SHP77 treated with DMSO at 0.1 percent for 48 hours (cell line): Measurements from ENCODE around the gene MSGN1.

ENCODE experiments used
- DNase-seq: peaks from one replicate; lab custom pipeline; 2025; lab: John Stamatoyannopoulos, UW

MSGN1 gene, protein sequence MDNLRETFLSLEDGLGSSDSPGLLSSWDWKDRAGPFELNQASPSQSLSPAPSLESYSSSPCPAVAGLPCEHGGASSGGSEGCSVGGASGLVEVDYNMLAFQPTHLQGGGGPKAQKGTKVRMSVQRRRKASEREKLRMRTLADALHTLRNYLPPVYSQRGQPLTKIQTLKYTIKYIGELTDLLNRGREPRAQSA

DNA sequence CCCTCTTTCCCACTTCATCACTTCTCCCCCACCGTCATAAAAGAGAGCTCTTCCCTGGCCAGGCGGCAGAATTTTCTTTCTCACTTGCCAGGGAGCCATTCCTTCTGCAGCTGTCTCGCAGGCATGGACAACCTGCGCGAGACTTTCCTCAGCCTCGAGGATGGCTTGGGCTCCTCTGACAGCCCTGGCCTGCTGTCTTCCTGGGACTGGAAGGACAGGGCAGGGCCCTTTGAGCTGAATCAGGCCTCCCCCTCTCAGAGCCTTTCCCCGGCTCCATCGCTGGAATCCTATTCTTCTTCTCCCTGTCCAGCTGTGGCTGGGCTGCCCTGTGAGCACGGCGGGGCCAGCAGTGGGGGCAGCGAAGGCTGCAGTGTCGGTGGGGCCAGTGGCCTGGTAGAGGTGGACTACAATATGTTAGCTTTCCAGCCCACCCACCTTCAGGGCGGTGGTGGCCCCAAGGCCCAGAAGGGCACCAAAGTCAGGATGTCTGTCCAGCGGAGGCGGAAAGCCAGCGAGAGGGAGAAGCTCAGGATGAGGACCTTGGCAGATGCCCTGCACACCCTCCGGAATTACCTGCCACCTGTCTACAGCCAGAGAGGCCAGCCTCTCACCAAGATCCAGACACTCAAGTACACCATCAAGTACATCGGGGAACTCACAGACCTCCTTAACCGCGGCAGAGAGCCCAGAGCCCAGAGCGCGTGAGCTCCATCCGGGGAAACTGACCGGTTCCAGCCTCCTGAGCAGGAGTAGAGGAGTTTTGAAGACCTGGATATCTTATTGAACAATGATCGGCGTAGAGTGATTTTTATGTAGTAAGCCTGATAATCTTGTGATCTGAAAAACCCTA, at the start of gene MSGN1:
MSGN1 (plus strand) TSS at position 65 of the 850 bp plus-strand sequence; CDS start at position 124, 59 bp downstream.
- no peak for DNase-seq

DNA sequence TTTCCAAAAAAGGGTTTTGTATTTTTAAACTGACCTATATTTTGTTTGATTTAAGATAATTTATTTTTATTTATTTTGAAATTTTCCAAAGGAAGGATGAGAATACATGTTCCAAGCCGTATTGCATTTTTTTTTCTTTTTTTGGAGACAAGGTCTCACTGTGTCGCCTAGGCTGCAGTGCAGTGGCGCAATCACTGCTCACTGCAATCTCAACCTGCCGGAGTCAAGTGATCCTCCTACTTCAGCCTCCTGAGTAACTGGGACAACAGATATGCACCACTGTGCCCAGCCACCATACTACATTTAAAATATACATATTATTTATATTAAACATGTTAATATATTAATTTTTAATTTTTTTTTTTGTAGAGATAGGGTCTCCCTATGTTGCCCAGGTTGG, 47.4 kb upstream of the MSGN1 start:
- no peak for DNase-seq

DNA sequence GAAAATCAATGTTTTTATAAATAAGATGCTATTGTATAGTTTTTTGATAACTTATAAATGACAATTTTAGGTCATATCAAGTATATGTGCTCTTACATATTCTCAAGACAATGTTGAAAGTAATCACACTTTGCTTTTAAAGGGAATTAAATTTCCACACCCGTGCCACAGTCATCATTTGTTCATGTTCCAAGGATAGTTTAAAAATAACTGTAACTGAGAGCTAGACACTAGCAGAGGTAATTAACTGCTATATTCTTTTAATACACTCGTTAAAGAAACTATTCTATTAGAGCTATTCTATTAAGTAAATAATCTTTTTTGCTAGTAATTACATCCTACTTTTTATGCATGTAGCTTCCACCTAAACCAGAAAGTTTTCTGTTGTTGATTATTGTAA, 44.3 kb upstream of the MSGN1 start:
- DNase-seq, result no peak

DNA sequence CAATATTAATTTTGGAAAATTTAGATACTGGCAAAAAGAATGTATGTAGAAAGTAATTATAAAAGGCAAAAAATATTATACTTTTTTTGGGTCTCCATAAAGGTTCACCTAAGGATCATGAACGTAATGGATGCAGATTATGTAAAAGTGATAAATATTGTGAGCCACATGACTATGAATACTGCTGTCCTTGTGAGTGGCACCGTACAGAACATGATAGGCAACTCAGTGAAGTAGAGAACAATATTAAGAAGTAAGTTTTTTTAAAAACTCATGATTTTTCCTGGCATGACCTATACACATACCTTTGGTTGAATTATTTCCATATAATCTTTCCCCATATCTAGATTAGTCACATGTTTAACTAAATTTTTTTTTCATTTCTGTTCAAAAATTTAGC, 43.7 kb upstream of the MSGN1 start:
- no peak for DNase-seq

DNA sequence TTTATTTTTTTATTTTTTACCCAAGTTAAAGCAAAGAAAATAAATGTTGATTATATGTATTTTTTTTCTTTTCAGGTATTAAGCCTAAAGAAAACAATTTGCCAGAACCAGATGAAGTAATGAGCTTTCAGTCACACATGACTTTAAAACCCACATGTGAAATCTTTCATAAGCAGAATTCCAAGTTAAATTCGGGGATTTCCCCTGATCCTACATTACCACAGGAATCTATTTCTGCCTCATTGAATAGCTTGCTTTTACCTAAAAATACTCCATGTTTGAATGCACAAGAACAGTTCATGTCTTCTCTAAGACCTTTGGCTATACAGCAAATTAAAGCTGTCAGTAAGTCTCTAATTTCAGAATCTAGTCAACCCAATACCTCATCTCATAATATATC, 35.7 kb upstream of the MSGN1 start:
- DNase-seq, result no peak

DNA sequence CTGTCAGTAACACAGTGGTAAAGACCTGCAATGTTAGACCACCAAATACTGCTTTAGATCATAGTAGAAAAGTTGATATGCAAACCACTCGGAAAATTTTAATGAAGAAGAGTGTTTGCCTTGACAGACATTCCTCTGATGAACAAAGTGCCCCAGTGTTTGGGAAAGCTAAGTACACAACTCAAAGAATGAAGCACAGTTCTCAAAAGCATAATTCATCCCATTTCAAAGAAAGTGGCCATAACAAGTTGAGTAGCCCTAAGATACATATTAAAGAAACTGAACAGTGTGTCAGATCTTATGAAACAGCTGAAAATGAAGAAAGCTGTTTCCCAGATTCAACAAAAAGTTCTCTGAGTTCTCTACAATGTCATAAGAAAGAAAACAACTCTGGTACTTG, 34.8 kb upstream of the MSGN1 start:
- no peak for DNase-seq

DNA sequence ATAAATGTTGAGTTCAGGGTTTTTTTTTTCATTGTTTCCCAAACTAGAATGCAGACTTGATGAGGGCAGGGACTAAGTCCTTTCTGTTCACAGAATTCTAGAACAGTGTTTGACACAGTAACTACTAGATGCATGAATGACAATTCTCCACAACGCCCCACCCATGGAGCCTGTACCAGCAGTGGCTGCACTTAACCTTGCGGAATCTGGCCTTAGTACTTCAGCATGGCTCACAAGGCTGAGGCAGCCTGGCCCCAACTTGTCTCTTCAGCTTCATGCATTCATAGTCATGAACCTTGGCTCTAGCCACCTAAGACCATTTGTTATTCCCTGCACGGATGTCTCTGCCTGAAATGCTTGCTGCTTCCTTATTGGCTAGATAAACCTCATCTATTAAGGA, 29.5 kb upstream of the MSGN1 start:
- DNase-seq, result no peak

DNA sequence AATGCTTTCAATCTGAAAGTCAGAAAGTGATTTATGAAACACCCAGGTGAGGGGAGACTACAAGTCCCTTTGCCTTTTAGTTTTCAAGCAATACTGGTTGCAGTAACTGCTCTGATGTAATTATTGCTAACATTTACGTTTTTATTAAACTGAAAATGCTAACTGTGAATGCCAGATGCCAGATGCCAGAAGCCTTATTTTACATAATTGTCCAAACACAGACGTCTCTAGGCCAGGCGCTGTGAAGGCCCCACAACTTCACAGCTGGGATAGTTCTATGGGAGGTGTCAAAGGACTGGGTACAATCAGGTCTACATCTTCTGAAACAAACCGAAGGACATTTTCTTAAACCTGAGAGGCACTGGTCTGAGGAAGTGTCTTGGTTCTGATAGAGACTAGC, 27.5 kb upstream of the MSGN1 start:
- DNase-seq, result no peak

DNA sequence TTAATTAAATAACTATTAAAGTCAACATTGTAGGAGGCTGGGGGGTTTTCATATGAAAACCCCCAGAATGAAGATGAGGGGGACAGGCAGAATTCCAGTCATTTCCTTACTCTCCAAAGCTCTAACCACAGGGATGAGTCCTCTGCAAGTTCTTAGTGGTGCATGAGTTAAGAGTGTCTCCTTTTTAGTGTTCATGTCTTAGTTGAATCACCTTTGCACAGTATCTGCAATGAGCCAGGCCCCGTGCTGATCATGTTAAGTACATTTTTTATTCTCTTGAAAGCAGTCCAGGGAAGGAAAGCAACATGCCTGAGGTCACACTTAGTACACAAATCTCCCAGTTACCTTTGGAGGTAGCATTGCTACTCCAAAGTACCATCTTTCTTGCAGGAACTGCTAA, 25.7 kb upstream of the MSGN1 start:
- DNase-seq, result no peak

DNA sequence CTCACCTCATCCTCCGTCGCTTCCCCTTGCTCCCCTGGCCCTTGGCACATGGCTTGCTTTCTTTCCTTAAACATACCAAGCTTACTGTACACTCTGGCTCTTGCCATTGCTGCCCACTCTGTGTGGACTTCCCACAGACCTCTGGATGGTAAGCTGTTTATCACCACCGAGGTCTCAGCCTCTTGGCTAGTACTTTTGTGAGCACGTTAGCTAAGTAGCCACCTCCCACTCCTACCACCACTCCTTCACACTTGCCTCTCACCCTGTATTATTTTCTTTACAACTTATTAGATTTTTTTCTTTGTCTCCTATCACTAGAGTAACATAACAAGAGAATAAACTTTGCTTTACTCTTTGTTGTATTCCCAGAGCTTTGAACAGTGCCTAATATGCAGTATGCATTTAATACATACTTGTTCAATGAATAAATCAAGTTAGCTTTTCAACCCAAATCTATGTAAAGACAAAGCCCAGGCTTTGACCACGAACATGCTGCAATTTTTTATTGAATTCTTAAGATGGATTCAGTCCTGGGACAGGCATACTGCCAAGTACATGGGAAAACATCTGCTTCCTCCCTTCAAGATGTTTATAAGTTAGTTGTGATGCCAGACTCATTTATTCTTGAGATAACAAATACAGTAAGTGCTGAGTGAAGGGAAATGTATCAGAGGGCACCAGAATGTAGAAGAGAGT, 25.0 kb upstream of the MSGN1 start:
- no peak for DNase-seq

DNA sequence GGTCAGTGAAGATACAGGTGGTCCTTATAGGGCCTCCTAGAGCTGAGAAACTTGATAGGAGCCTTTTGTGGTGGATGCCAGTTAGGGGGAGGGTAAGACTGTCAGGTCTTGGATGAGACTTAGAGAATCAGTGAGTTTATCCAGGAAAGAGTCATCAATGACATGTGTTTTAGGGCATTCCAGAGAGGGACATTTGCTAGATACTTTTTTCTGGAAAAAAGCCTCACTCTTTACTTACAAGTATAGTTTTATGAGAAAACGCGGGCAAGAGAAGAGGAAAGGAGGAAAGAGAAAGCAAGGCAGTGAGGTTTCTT, 24.5 kb upstream of the MSGN1 start:
- no peak for DNase-seq

DNA sequence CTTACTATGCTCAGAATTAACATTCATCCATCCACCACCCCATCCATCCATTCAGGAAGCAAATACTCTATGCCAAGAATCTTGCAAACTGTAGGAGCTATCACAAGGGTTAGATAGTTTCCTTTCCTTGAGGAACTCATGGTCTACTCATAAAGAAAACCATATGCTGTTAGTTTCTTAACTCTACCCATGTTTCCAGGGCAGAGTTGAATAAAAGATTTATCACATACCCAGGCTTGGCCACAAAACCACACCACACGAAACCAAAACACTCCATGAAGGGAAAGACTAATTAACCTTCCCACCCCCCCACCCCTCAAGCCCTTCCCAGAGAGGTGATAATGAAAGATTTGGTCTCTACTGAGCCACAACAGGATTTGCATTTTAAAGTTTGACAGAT, 23.7 kb upstream of the MSGN1 start:
- no peak for DNase-seq

DNA sequence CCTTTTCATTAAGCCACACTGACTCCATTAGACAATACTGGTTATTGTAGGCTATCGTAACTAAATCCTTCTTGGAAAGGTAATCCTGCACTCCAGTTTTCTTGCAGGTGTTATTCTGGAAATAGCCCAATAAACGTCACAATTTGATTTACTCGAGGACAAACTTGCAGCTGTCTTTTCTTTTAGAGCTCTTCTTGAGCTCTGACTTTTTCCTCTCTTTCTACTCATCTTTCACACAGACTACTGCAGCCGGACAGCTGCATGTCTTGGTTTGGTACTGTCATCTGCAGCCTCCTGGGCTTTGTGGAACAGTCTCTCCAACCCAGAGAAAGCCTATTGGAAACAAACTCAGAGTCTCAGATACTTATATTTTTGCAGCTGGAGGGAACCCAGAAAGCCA, 23.0 kb upstream of the MSGN1 start:
- no peak for DNase-seq

DNA sequence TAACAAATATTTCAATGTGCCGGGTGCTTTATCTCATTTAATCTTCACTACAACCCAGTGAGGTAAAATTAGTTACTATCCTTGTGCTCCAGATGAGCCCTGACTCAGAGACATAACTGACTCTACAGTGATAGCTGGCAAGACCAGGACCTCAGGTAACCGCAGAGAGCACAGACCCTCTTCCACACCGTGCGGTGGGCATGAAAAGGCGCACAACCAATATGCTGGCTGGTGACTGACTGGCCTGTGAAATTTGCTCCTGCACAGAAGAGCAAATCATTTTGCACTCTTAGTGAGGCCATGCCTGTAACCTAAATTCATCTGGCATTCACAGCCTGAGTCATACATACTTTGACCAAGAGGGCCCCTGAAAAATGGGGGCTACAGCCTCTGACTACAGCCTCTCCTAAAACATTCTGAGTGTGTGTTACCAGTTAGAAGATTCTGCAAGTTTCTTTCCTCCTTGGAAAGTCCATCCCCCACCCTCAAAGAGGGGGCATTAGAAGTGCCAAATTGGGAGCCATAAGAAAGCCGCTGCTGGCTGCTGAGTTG, 22.4 kb upstream of the MSGN1 start:
- DNase-seq, result no peak

DNA sequence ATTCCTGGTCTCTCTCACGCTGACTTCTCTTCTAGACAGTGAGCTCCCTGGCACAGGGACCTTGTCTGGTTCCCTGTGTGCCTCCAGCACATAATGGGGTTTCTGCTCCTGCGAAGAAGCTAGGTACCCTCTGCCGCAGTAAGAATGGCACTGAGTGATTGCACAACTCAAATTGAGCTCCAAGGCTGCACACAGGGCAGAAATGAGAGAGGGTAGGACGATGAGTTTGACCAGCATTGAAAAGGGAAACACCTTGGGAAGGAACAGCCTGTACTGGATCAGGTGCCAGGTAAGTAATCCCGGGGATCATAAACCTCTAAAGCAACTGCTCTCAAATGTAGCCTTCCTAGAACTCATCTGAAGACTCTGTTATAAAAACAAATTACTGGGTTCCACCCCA, 21.0 kb upstream of the MSGN1 start:
- no peak for DNase-seq

DNA sequence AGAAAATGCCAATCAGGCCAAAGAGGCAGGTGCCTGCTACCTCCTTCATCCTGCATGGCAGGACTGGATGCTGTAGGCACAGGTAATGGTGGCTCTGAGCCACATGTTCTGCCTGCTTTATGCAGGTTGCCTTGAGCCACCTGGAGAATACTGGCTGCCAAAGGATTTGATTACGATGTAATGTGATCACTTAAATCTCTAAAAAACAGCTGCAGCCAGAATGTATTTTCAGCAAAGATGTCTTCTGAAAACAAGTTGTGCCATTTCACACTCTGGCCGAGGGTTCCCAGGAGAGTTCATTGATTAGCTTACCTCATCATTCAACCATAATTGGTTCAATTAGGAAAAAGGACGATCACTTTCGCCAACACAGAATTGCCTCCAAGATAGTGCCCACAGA, 17.9 kb upstream of the MSGN1 start:
- DNase-seq, result no peak

DNA sequence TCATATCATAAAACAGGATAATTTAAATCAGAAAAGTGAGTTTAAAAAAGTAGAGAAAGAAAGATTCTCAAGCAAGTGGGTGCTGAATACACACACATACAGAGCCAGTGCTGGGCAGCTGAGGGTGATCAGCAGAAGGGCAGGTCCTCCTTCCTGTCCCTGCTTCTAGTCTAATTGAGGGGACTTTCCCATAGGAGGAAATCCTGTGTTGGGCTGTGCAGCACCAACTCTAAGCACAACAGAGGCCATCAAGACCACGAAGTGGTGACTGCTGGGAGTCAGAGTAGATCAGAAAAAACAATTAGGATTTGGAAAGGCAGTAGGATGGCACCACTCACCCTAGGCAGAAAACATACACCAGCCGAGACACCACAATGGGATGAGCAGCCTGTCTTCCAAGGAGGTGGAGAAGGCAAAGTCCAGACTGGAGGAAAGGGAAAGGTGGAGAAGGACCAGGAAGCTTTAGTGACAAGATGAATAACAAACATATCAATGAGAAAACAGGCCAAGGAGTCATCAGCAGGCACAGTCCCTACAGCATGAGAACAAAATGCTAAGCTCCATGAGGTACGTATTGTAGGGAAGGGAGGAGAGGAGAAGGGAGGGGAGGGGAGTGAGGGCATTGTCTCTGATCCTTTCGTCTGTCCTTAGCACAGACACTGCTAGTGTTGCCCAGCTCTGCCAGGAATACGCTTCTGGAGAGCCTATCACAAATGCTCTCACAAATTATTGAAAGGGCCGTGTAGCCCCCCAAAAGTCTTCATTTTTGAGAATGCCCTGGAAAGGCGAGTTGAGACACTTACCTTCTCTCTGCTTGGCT, 16.7 kb upstream of the MSGN1 start:
- no peak for DNase-seq

DNA sequence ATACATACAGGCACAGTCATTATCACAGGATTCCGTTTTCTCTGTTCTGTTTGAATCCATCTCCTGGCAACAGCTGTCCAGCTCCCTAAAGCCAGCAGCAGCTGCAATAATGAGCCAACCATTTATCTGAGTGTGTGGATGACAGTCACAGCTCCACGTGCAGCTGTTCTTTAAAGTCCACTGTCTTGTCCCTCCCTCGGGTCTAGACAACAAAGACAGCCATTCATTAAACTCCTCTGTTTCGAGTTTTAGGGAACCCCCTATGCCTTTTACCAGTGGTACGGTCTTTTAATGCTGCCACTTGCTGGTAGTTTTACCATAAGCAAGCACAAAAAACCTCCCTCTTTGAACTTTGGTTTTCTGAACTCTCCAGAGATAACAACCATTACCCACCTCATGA, 16.0 kb upstream of the MSGN1 start:
- DNase-seq, result no peak

DNA sequence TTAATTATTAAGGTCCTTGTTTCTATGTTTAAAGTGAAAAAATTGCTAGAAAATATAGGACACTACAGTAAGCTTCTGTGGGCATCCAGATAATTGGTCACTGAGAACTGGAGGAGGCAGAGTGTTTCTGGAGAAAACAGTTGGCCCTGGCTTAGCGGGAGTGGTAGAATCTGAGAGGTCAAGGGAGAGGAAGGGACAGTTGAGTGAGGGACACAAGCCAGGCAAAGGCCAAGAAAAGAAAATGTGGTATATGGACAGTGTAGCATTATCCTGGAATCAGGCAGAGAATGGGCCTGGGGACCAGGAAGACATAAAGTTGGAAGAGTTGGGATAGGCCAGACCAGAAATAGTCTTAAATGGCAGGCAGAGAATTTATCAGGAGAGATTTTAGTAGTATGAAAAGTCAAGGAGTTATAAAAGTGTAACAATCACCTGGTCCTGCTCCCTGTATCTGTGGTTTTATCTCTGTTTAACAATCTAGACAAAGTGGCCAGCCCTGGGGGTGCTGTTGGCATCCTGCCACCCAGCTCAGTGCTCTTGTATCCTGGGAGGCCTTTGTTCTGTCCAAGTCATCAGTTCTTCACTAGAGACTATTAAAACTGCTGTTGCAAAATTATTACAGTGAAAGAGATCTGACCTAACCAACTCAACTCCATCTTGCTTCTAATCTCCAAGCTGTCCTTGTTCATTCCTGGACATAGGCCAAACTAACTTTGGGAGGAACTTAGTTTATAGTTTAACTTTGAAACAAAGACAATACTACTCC, 15.4 kb upstream of the MSGN1 start:
- no peak for DNase-seq

DNA sequence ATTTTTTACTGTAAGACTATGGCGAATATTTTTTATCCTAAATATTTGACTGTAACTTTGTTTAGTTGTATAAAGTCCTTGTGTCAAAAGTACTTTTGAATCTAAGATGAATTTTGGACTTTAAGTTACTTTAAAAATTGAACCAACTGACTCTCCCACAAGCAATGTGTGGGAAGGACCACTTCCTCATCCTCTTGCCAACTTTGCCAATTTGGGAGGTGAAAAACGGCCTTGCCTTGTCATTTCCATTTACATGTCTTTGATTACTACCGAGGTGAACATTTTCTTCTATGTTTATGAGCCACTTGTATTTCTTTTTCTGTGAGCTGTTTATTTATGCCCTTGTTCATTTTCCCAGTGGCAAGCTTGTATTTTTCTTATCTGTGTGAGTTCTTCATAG, 12.8 kb upstream of the MSGN1 start:
- DNase-seq, result no peak

DNA sequence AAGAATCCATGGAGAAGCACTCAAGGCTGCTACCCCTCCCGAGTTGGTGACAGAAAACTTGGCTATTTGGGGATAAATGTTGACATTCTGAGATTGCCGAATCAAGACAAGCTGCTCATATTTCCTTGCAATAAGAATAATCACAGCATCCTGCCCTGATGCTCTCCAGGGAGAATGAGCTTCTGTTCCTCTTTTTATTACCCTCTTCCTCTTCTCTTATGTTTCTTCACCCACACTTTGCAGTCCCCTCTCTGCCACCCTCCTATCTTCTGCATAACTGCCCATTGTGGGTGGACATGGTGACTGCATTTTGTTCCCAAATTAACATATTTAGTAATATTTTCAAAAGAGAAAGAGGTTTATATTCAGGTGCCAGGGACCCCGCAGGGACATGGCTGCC, 11.9 kb upstream of the MSGN1 start:
- no peak for DNase-seq

DNA sequence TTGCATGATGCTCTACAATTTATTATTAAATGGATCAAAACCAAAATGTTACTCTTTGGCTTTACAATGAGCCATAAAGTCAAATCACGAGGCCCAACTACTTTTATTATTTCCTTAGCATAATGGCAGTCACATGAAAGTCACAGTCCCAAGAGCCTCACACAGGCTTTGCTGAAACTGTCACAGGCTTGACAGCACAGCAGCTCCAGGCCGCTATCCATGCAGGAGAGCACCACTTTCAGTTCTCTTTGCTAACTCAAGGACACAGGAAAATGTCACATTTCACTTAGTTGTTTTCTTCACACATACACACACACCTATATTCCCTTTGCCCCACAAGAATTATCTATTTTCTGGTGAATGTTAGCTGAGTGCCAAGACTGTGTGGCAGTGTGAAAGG, 11.1 kb upstream of the MSGN1 start:
- no peak for DNase-seq
